ENCODE results near the gene MAB21L2. TPM values are rescaled to one million over a fixed set of nuclear protein-coding genes. Genes with fewer than 3 reads are reported as not detected.

The MAB21L2 gene
- total and polyA plus RNA-seq, 3 experiments from 2014 or later: not detected

- Mint-ChIP-seq H3K4me1 (peaks cover 0 to 8% (median 0%) of the 10 kb centered on the region in 3 donors), H3K27me3 (peaks cover 0 to 1% of the 10 kb centered on the region in 2 donors), H3K9me3 (peaks cover 0 to 3% (median 2%) of the 10 kb centered on the region in 5 donors), H3K27ac (no peak overlapping the region), H3K36me3 (peaks cover 10 to 35% (median 12%) of the 10 kb centered on the region in 3 donors), H3K4me3 (no peak overlapping the region)
- no peaks in the 10 kb centered on the region for H3K9me3 ChIP-seq (ENCODE audit: low read length)
- H3K4me1 ChIP-seq (ENCODE audit: insufficient read depth, low read length): no peaks in the 10 kb centered on the region
- DNase-seq: no peak
- ChIA-PET POLR2A (no interaction called here), CTCF (no interaction called here)
- H3K27ac ChIP-seq (ENCODE audit: low read depth, low read length): no peak overlapping the region
- no peaks in the 10 kb centered on the region for H3K27me3 ChIP-seq (ENCODE audit: insufficient read depth, low read length, poor library complexity, severe bottlenecking)
- no peak overlapping the region for H3K4me3 ChIP-seq (ENCODE audit: low read length)
- no peaks in the 10 kb centered on the region for H3K36me3 ChIP-seq (ENCODE audit: insufficient read depth, low read length)
These were observed 12.5 kb upstream of the MAB21L2 start for GRCh38 chr4:150569384-150569987.

GRCh38 chr4:150569998-150570535, 11.9 kb upstream of the MAB21L2 start:
- no peak overlapping the region for H3K4me3 Mint-ChIP-seq
- H3K27me3 Mint-ChIP-seq: peaks cover 0 to under 1% of the 10 kb centered on the region in 2 donors
- H3K4me1 Mint-ChIP-seq: peaks cover 0 to 11% (median 3%) of the 10 kb centered on the region in 3 donors
- Histone ChIP-seq H3K36me3 (ENCODE audit: insufficient read depth, low read length) (no peaks in the 10 kb centered on the region), H3K9me3 (ENCODE audit: low read length) (no peaks in the 10 kb centered on the region), H3K4me3 (ENCODE audit: low read length) (no peak overlapping the region), H3K27ac (ENCODE audit: low read depth, low read length) (no peak overlapping the region), H3K4me1 (ENCODE audit: insufficient read depth, low read length) (no peaks in the 10 kb centered on the region), H3K27me3 (ENCODE audit: insufficient read depth, low read length, poor library complexity, severe bottlenecking) (no peaks in the 10 kb centered on the region)
- DNase-seq: no peak
- peaks cover 6 to 31% (median 8%) of the 10 kb centered on the region in 3 donors for H3K36me3 Mint-ChIP-seq
- H3K9me3 Mint-ChIP-seq: peaks cover 0 to under 1% (median under 1%) of the 10 kb centered on the region in 5 donors
- no peak overlapping the region for H3K27ac Mint-ChIP-seq
- ChIA-PET CTCF (no interaction called here), POLR2A (no interaction called here)

- peaks cover 0 to 11% (median 3%) of the 10 kb centered on the region in 3 donors for H3K4me1 Mint-ChIP-seq
- H3K27ac Mint-ChIP-seq: no peak overlapping the region
- ChIA-PET CTCF (no interaction called here), POLR2A (no interaction called here)
- no peaks in the 10 kb centered on the region for H3K9me3 Mint-ChIP-seq
- H3K36me3 ChIP-seq (ENCODE audit: insufficient read depth, low read length): no peaks in the 10 kb centered on the region
- no peak overlapping the region for H3K27ac ChIP-seq (ENCODE audit: low read depth, low read length)
- H3K4me1 ChIP-seq (ENCODE audit: insufficient read depth, low read length): no peaks in the 10 kb centered on the region
- H3K4me3 ChIP-seq (ENCODE audit: low read length): no peak overlapping the region
- H3K27me3 Mint-ChIP-seq: no peaks in the 10 kb centered on the region
- H3K36me3 Mint-ChIP-seq: peaks cover 4 to 32% (median 6%) of the 10 kb centered on the region in 3 donors
- no peaks in the 10 kb centered on the region for H3K27me3 ChIP-seq (ENCODE audit: insufficient read depth, low read length, poor library complexity, severe bottlenecking)
- H3K4me3 Mint-ChIP-seq: no peak overlapping the region
- DNase-seq: no peak
- H3K9me3 ChIP-seq (ENCODE audit: low read length): no peaks in the 10 kb centered on the region
These were observed 11.1 kb upstream of the MAB21L2 start for GRCh38 chr4:150570862-150571261.

GRCh38 chr4:150572704-150573504, 9.0 kb upstream of the MAB21L2 start:
- Histone ChIP-seq H3K4me3 (ENCODE audit: low read length) (no peak overlapping the region), H3K36me3 (ENCODE audit: insufficient read depth, low read length) (no peaks in the 10 kb centered on the region), H3K4me1 (ENCODE audit: insufficient read depth, low read length) (no peaks in the 10 kb centered on the region), H3K27ac (ENCODE audit: low read depth, low read length) (peak overlapping the region; percentile 16), H3K27me3 (ENCODE audit: insufficient read depth, low read length, poor library complexity, severe bottlenecking) (no peaks in the 10 kb centered on the region), H3K9me3 (ENCODE audit: low read length) (no peaks in the 10 kb centered on the region)
- H3K9me3 Mint-ChIP-seq: no peaks in the 10 kb centered on the region
- no peaks in the 10 kb centered on the region for H3K27me3 Mint-ChIP-seq
- ChIA-PET POLR2A (no interaction called here), CTCF (no interaction called here)
- no peak for DNase-seq
- H3K27ac Mint-ChIP-seq: peak overlapping the region in 1 of 8 donors; percentile 24
- peaks cover under 1 to 21% (median 6%) of the 10 kb centered on the region in 3 donors for H3K36me3 Mint-ChIP-seq
- H3K4me3 Mint-ChIP-seq: no peak overlapping the region
- H3K4me1 Mint-ChIP-seq: peaks cover 0 to 11% (median 3%) of the 10 kb centered on the region in 3 donors

- ChIA-PET POLR2A (no interaction called here), CTCF (no interaction called here)
- peak overlapping the region in 1 of 8 donors; percentile 50 for H3K27ac Mint-ChIP-seq
These were observed 8.4 kb upstream of the MAB21L2 start for GRCh38 chr4:150573534-150573933.

GRCh38 chr4:150574678-150575077, 7.3 kb upstream of the MAB21L2 start:
- no peak overlapping the region for H3K27ac ChIP-seq (ENCODE audit: low read depth, low read length)
- no peak overlapping the region for H3K4me3 ChIP-seq (ENCODE audit: low read length)
- CTCF ChIA-PET: no interaction called here
- Mint-ChIP-seq H3K4me3 (no peak overlapping the region), H3K4me1 (peaks cover 0 to 11% (median 3%) of the 10 kb centered on the region in 3 donors), H3K9me3 (peaks cover 0 to 2% (median 0%) of the 10 kb centered on the region in 5 donors), H3K27me3 (peaks cover 0 to 2% of the 10 kb centered on the region in 2 donors), H3K36me3 (peaks cover 10 to 26% (median 10%) of the 10 kb centered on the region in 3 donors), H3K27ac (no peak overlapping the region)
- H3K36me3 ChIP-seq (ENCODE audit: insufficient read depth, low read length): no peaks in the 10 kb centered on the region
- POLR2A ChIA-PET: no interaction called here
- H3K4me1 ChIP-seq (ENCODE audit: insufficient read depth, low read length): no peaks in the 10 kb centered on the region
- H3K27me3 ChIP-seq (ENCODE audit: insufficient read depth, low read length, poor library complexity, severe bottlenecking): no peaks in the 10 kb centered on the region
- no peaks in the 10 kb centered on the region for H3K9me3 ChIP-seq (ENCODE audit: low read length)
- DNase-seq: no peak

More at GRCh38 chr4:150573534-150573933, 8.4 kb upstream of the MAB21L2 start:
- Histone ChIP-seq H3K4me1 (ENCODE audit: insufficient read depth, low read length) (no peaks in the 10 kb centered on the region), H3K9me3 (ENCODE audit: low read length) (no peaks in the 10 kb centered on the region), H3K27me3 (ENCODE audit: insufficient read depth, low read length, poor library complexity, severe bottlenecking) (no peaks in the 10 kb centered on the region), H3K27ac (ENCODE audit: low read depth, low read length) (peak overlapping the region; percentile 16), H3K36me3 (ENCODE audit: insufficient read depth, low read length) (no peaks in the 10 kb centered on the region), H3K4me3 (ENCODE audit: low read length) (no peak overlapping the region)
- Mint-ChIP-seq H3K9me3 (no peaks in the 10 kb centered on the region), H3K4me1 (peaks cover 0 to 11% (median 3%) of the 10 kb centered on the region in 3 donors), H3K27me3 (no peaks in the 10 kb centered on the region), H3K4me3 (no peak overlapping the region), H3K36me3 (peaks cover 0 to 20% (median 6%) of the 10 kb centered on the region in 3 donors)
- no peak for DNase-seq

GRCh38 chr4:150577796-150578195, 4.2 kb upstream of the MAB21L2 start:
- no peak overlapping the region for H3K27ac Mint-ChIP-seq

More at GRCh38 chr4:150577796-150578195, 4.2 kb upstream of the MAB21L2 start:
- H3K27ac ChIP-seq (ENCODE audit: low read depth, low read length): no peak overlapping the region
- H3K27me3 ChIP-seq (ENCODE audit: insufficient read depth, low read length, poor library complexity, severe bottlenecking): no peaks in the 10 kb centered on the region
- CTCF ChIA-PET: no interaction called here
- Mint-ChIP-seq H3K9me3 (peaks cover 0 to 2% (median 0%) of the 10 kb centered on the region in 5 donors), H3K4me3 (no peak overlapping the region), H3K36me3 (peaks cover 20 to 44% (median 35%) of the 10 kb centered on the region in 3 donors), H3K27me3 (peaks cover 0 to 2% of the 10 kb centered on the region in 2 donors), H3K4me1 (peaks cover 0 to 11% (median 5%) of the 10 kb centered on the region in 3 donors)
- H3K36me3 ChIP-seq (ENCODE audit: insufficient read depth, low read length): peaks cover 5% of the 10 kb centered on the region
- no peak overlapping the region for H3K4me3 ChIP-seq (ENCODE audit: low read length)
- POLR2A ChIA-PET: no interaction called here
- H3K9me3 ChIP-seq (ENCODE audit: low read length): no peaks in the 10 kb centered on the region
- no peak for DNase-seq
- no peaks in the 10 kb centered on the region for H3K4me1 ChIP-seq (ENCODE audit: insufficient read depth, low read length)
